ENCODE results near the gene MBD1.
A peak's percentile ranks its signal among the peaks of the same experiment; 100 is the strongest.
"Not testable (repeated sequence)": the region's sequence is repeated elsewhere in the genome, so short reads cannot be mapped to it uniquely, and the experiment has no call there.

Gene MBD1

GRCh38 chr18:50289108-50289443 is 7.8 kb upstream of the MBD1 start:
- no peaks in the 10 kb centered on the region for H3K36me3 ChIP-seq (replicated peaks; ENCODE audit: insufficient read depth, low read length)
- H2AFZ ChIP-seq (ENCODE audit: low read length), result no peak overlapping the region
- H3K4me3 ChIP-seq (ENCODE audit: low read length), result no peak overlapping the region
- H3K9me2 ChIP-seq (replicated peaks; ENCODE audit: insufficient read depth, low read length), result no peaks in the 10 kb centered on the region
- TF ChIP-seq EZH2phosphoT487 (IDR thresholded peaks at IDR 0.05; ENCODE audit: low read length), result no peak
- TF ChIP-seq EZH2 (optimal IDR thresholded peaks at IDR 0.05; ENCODE audit: low read depth, low read length), result no peak
- no peak for TF ChIP-seq CTCF (IDR thresholded peaks at IDR 0.05; ENCODE audit: low read length)
- H3K9ac ChIP-seq (ENCODE audit: low read length), result no peak overlapping the region
- H3K9me3 ChIP-seq (replicated peaks; ENCODE audit: insufficient read depth, low read length), result no peaks in the 10 kb centered on the region
- no peak overlapping the region for H3K4me2 ChIP-seq (ENCODE audit: low read depth, low read length)
- no peak overlapping the region for H3K27ac ChIP-seq (ENCODE audit: low read length)
- H4K20me1 ChIP-seq (ENCODE audit: insufficient read depth, low read length), result no peaks in the 10 kb centered on the region
- H3F3A ChIP-seq (ENCODE audit: insufficient read depth, low read length), result no peaks in the 10 kb centered on the region
- peaks cover 6% of the 10 kb centered on the region; the same call in 1 of the 2 replicates for H3K4me1 ChIP-seq (ENCODE audit: low read length)
- no peak for DNase-seq
- H3K27me3 ChIP-seq (replicated peaks; ENCODE audit: insufficient read depth, low read length), result no peaks in the 10 kb centered on the region
- peaks cover 23% of the 10 kb centered on the region for H3K79me2 ChIP-seq (ENCODE audit: low read length)

- H3K36me3 ChIP-seq (replicated peaks; ENCODE audit: insufficient read depth, low read length); H4K20me1 ChIP-seq (ENCODE audit: insufficient read depth, low read length); H3K9me2 ChIP-seq (replicated peaks; ENCODE audit: insufficient read depth, low read length); H3K27me3 ChIP-seq (replicated peaks; ENCODE audit: insufficient read depth, low read length); H3K4me1 ChIP-seq (ENCODE audit: low read length); H3K9me3 ChIP-seq (replicated peaks; ENCODE audit: insufficient read depth, low read length); H3F3A ChIP-seq (ENCODE audit: insufficient read depth, low read length); DNase-seq: not testable (repeated sequence)
- Histone ChIP-seq H3K4me3 (ENCODE audit: low read length) (peak overlapping the region; percentile 98), H3K4me2 (ENCODE audit: low read depth, low read length) (peak overlapping the region; percentile 88), H3K79me2 (ENCODE audit: low read length) (peaks cover 23% of the 10 kb centered on the region), H3K9ac (ENCODE audit: low read length) (peak overlapping the region; percentile 70; the same call in 1 of the 2 replicates), H2AFZ (ENCODE audit: low read length) (peak overlapping the region; percentile 94), H3K27ac (ENCODE audit: low read length) (peak overlapping the region; percentile 77; the same call in 1 of the 2 replicates)
These were observed 7.2 kb upstream of the MBD1 start for GRCh38 chr18:50288348-50289107.

DNA sequence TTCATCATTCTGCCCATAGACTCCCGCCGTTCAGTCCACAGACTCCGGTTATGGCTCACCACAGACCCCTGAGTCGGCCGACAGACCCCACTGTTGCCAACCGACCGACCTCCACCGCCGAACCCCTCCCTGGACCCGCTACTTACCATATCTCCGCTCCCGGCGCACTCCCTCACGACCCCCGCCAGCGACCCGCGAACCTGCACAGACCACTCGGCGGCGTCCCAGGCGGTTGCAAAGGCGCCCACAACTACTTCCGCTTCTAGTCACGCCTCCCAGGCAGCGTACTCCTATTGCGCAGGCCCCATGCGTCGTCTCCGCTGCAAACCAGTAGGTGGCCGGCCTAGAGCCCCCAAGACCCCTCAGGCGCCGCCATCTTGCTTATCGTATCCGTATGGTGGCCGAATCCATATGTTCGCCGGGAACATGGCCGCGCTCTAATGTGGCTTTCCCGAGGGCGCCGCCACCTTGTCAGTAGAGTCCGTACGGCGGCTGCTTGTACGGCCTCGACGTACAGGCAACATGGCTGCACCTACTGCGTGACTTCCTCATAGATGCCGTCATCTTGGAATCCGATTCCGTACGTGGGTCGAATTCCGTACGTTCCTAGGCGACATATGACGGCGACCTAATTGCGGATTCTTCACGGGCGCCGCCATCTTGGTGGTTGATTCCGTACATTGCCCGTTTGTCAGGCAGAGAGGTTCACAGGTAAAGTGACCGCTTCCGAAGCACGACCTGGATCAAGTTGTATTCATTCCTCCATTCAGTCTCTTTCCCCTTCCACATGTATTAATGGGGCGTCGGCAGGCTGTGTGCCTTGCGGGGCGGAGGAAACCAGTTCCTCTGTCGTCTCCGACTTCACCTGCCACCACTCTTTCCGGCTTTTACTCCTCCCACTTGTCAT is 6.4 kb upstream of the MBD1 start, which contains the start of gene CXXC1:
Gene CXXC1 (minus strand): TSS at position 252 of the 907 bp plus-strand sequence. CDS start 103 bp downstream, at position 149.
- Histone ChIP-seq H3K27ac (ENCODE audit: low read length) (peak within 1 kb of the TSS; percentile 77), H3F3A (ENCODE audit: insufficient read depth, low read length) (no peaks in the 10 kb centered on the region), H3K4me3 (ENCODE audit: low read length) (peak within 1 kb of the TSS; percentile 98), H3K9me2 (replicated peaks; ENCODE audit: insufficient read depth, low read length) (no peaks in the 10 kb centered on the region), H3K9ac (ENCODE audit: low read length) (peak within 1 kb of the TSS; percentile 70), H2AFZ (ENCODE audit: low read length) (peak within 1 kb of the TSS; percentile 94), H3K4me1 (ENCODE audit: low read length) (peaks cover 6% of the 10 kb centered on the region; the same call in 1 of the 2 replicates), H3K4me2 (ENCODE audit: low read depth, low read length) (peak within 1 kb of the TSS; percentile 88), H4K20me1 (ENCODE audit: insufficient read depth, low read length) (no peaks in the 10 kb centered on the region), H3K36me3 (replicated peaks; ENCODE audit: insufficient read depth, low read length) (peaks cover 7% of the 10 kb centered on the region; the same call in 1 of the 2 replicates), H3K79me2 (ENCODE audit: low read length) (peaks cover 23% of the 10 kb centered on the region), H3K9me3 (replicated peaks; ENCODE audit: insufficient read depth, low read length) (no peaks in the 10 kb centered on the region), H3K27me3 (replicated peaks; ENCODE audit: insufficient read depth, low read length) (no peaks in the 10 kb centered on the region)
- DNase-seq, result peak; percentile 98
- TF ChIP-seq EZH2phosphoT487 (IDR thresholded peaks at IDR 0.05; ENCODE audit: low read length) (no peak), EZH2 (optimal IDR thresholded peaks at IDR 0.05; ENCODE audit: low read depth, low read length) (no peak), CTCF (IDR thresholded peaks at IDR 0.05; ENCODE audit: low read length) (peak; percentile 58)
